Spleen (tissue), 7 donors: ENCODE data around the gene ZNF519.

Experiments
- POLR2A ChIP-seq, 3 donors: fragments of 450-650 bp; IDR thresholded peaks; one replicate each; pipeline ENCODE4 v1.5.1; 2017; ENCODE audit warnings: antibody characterized with exemption in 3 of 3, mild to moderate bottlenecking in 1 of 3
- POLR2AphosphoS5 ChIP-seq, 3 donors: sonication (generic); formaldehyde crosslinking; IDR thresholded peaks; one replicate each; pipeline ENCODE4 v1.5.1; 2017; ENCODE audit warnings: antibody characterized with exemption in 3 of 3
- TF ChIP-seq, protein P1 (sequence below), 11 experiments: fragments of 200-600 bp in 7 of 11; fragments of 450-650 bp in 4 of 11; sonication (generic) in 4 of 11; IDR thresholded peaks in 8 of 11; conservative IDR thresholded peaks in 3 of 11; 1 replicate in 7 of 11; 2 replicates in 4 of 11; pipeline versions ENCODE4 v1.4.0 to v1.8.0; 2016 to 2021; ENCODE audit warnings: antibody characterized with exemption in 11 of 11, inconsistent platforms in 4 of 11, mild to moderate bottlenecking in 1 of 11
- donor health status: DM: no; HTN: no; CAD: no; lungs with moderate emphysema.
- donor health status: DM: no; HTN: no; CAD: no.
- donor health status: DM: no; HTN: no; CAD: no.

- no peak for TF ChIP-seq POLR2AphosphoS5 (IDR thresholded peaks at IDR 0.05)
- TF ChIP-seq, protein P1, sequence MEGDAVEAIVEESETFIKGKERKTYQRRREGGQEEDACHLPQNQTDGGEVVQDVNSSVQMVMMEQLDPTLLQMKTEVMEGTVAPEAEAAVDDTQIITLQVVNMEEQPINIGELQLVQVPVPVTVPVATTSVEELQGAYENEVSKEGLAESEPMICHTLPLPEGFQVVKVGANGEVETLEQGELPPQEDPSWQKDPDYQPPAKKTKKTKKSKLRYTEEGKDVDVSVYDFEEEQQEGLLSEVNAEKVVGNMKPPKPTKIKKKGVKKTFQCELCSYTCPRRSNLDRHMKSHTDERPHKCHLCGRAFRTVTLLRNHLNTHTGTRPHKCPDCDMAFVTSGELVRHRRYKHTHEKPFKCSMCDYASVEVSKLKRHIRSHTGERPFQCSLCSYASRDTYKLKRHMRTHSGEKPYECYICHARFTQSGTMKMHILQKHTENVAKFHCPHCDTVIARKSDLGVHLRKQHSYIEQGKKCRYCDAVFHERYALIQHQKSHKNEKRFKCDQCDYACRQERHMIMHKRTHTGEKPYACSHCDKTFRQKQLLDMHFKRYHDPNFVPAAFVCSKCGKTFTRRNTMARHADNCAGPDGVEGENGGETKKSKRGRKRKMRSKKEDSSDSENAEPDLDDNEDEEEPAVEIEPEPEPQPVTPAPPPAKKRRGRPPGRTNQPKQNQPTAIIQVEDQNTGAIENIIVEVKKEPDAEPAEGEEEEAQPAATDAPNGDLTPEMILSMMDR (IDR thresholded peaks at IDR 0.05 in 8 of 11, conservative IDR thresholded peaks at IDR 0.05 in 3 of 11), result no peak
- TF ChIP-seq POLR2A (IDR thresholded peaks at IDR 0.05), result no peak
These were observed 7.5 kb downstream of the ZNF519 start for GRCh38 chr18:14124689-14125088.
